H9 (cell line): Measurements from ENCODE around the gene EFNB2. TPM values are rescaled to one million over a fixed set of nuclear protein-coding genes. Genes with fewer than 3 reads are reported as not detected.

Experiments
- DNase-seq: peaks from one replicate; pipeline ENCODE4 v3.0.0-alpha.2; 2017
- H2AFZ ChIP-seq: one replicate; pipeline ENCODE4 v1.6.1; 2013; ENCODE audit warnings: mild to moderate bottlenecking, low read length, control low read depth, moderate library complexity
- H2AK5ac ChIP-seq: 2 replicates; pipeline ENCODE4 v1.6.1; 2013; ENCODE audit warnings: low read length, control low read depth, mixed read lengths; ENCODE audit not compliant: insufficient read length
- H2BK120ac ChIP-seq: one replicate; pipeline ENCODE4 v1.6.1; 2013; ENCODE audit warnings: low read depth, mild to moderate bottlenecking, low read length, control low read depth, inconsistent platforms; ENCODE audit not compliant: poor library complexity, severe bottlenecking
- H2BK12ac ChIP-seq: 2 replicates; pipeline ENCODE4 v1.6.1; 2013; ENCODE audit warnings: low read length, control low read depth, mixed read lengths, low read depth; ENCODE audit not compliant: insufficient read length
- H2BK15ac ChIP-seq: 2 replicates; pipeline ENCODE4 v1.6.1; 2013; ENCODE audit warnings: low read depth, low read length, control low read depth
- H2BK20ac ChIP-seq: one replicate; pipeline ENCODE4 v1.6.1; 2013; ENCODE audit warnings: low read depth, mild to moderate bottlenecking, low read length, control low read depth, inconsistent platforms; ENCODE audit not compliant: poor library complexity, severe bottlenecking
- H2BK5ac ChIP-seq: 2 replicates; pipeline ENCODE4 v1.6.1; 2013; ENCODE audit warnings: low read length, control low read depth, mixed read lengths; ENCODE audit not compliant: insufficient read length
- H3K14ac ChIP-seq: 2 replicates; pipeline ENCODE4 v1.6.1; 2013; ENCODE audit warnings: low read length, control low read depth; ENCODE audit not compliant: insufficient read depth
- H3K18ac ChIP-seq: 2 replicates; pipeline ENCODE4 v1.6.1; 2013; ENCODE audit warnings: low read depth, mild to moderate bottlenecking, mixed read lengths, low read length, control low read depth; ENCODE audit not compliant: insufficient read length
- H3K23ac ChIP-seq: 2 replicates; pipeline ENCODE4 v1.6.1; 2013; ENCODE audit warnings: low read length, control low read depth, mixed read lengths, low read depth; ENCODE audit not compliant: insufficient read length
- H3K23me2 ChIP-seq: 2 replicates; pipeline ENCODE4 v1.6.1; 2013; ENCODE audit warnings: low read depth, mild to moderate bottlenecking, mixed read lengths, low read length, control low read depth; ENCODE audit not compliant: insufficient read length, poor library complexity, severe bottlenecking
- H3K27ac ChIP-seq: 2 replicates; pipeline ENCODE4 v1.5.1; 2013; ENCODE audit warnings: low read length, control low read depth, mixed read lengths, low read depth; ENCODE audit not compliant: insufficient read length
- H3K27me3 ChIP-seq: 2 replicates; pipeline ENCODE4 v1.6.1; 2013; ENCODE audit warnings: low read length, control low read depth, inconsistent platforms; ENCODE audit not compliant: insufficient read depth
- H3K4ac ChIP-seq: 2 replicates; pipeline ENCODE4 v1.6.1; 2013; ENCODE audit warnings: low read depth, mild to moderate bottlenecking, control low read depth, inconsistent platforms, low read length, moderate library complexity
- H3K4me1 ChIP-seq: 2 replicates; pipeline ENCODE4 v1.6.1; 2013; ENCODE audit warnings: low read length, control low read depth, inconsistent platforms; ENCODE audit not compliant: insufficient read depth
- H3K4me2 ChIP-seq: 2 replicates; pipeline ENCODE4 v1.6.1; 2013; ENCODE audit warnings: low read length, control low read depth, mixed read lengths; ENCODE audit not compliant: insufficient read length, insufficient read depth
- H3K56ac ChIP-seq: 2 replicates; pipeline ENCODE4 v1.6.1; 2013; ENCODE audit warnings: low read depth, mild to moderate bottlenecking, mixed read lengths, low read length, control low read depth; ENCODE audit not compliant: insufficient read length
- H3K79me1 ChIP-seq: 2 replicates; pipeline ENCODE4 v1.6.1; 2013; ENCODE audit warnings: low read depth, mild to moderate bottlenecking, moderate library complexity, low read length, control low read depth, inconsistent platforms; ENCODE audit not compliant: insufficient read depth, poor library complexity, severe bottlenecking
- H3K79me2 ChIP-seq: 2 replicates; pipeline ENCODE4 v1.6.1; 2013; ENCODE audit warnings: low read length, control low read depth, inconsistent platforms; ENCODE audit not compliant: insufficient read depth
- H3K9ac ChIP-seq: 2 replicates; pipeline ENCODE4 v1.6.1; 2013; ENCODE audit warnings: low read length, control low read depth, mixed read lengths; ENCODE audit not compliant: insufficient read length; ENCODE audit errors: extremely low read depth
- H3K9me3 ChIP-seq: one replicate; pipeline ENCODE4 v1.6.1; 2013; ENCODE audit warnings: low read depth, low read length, inconsistent platforms; ENCODE audit not compliant: control insufficient read depth
- H3T11ph ChIP-seq: one replicate; pipeline ENCODE4 v1.6.1; 2013; ENCODE audit warnings: mild to moderate bottlenecking, low read length, control low read depth, inconsistent platforms
- H4K20me1 ChIP-seq: one replicate; pipeline ENCODE4 v1.6.1; 2013; ENCODE audit not compliant: control insufficient read depth, insufficient read length, insufficient read depth
- H4K5ac ChIP-seq: 2 replicates; pipeline ENCODE4 v1.6.1; 2013; ENCODE audit warnings: low read depth, mild to moderate bottlenecking, mixed read lengths, low read length, control low read depth; ENCODE audit not compliant: insufficient read length
- H4K8ac ChIP-seq: replicated peaks from 2 replicates; pipeline ENCODE4 v1.6.1; 2013; ENCODE audit warnings: low read length, control low read depth, mixed read lengths, low read depth; ENCODE audit not compliant: insufficient read length
- H4K91ac ChIP-seq: 2 replicates; pipeline ENCODE4 v1.6.1; 2013; ENCODE audit warnings: low read depth, mild to moderate bottlenecking, moderate library complexity, mixed read lengths, low read length, control low read depth; ENCODE audit not compliant: insufficient read length
- H3K27ac Mint-ChIP-seq, 3 experiments: 2 replicates in 2 of 3; 3 replicates in 1 of 3; pipeline ENCODE4 v1.8.0; 2020 to 2021; ENCODE audit warnings: mixed read lengths in 3 of 3, mild to moderate bottlenecking in 1 of 3, moderate library complexity in 1 of 3
- H3K27me3 Mint-ChIP-seq: 2 replicates; pipeline ENCODE4 v1.8.0; 2021; ENCODE audit warnings: low read depth, mild to moderate bottlenecking, moderate library complexity, mixed read lengths
- H3K36me3 Mint-ChIP-seq, 3 experiments: 2 replicates in 2 of 3; 3 replicates in 1 of 3; pipeline ENCODE4 v1.8.0; 2020 to 2021; ENCODE audit warnings: low read depth in 3 of 3, mixed read lengths in 3 of 3; ENCODE audit not compliant: insufficient read depth in 1 of 3
- H3K4me1 Mint-ChIP-seq, 2 experiments: 2 replicates each; pipeline ENCODE4 v1.8.0; 2020; ENCODE audit warnings: mixed read lengths in 2 of 2
- H3K4me3 Mint-ChIP-seq, 2 experiments: 2 replicates in 1 of 2; 3 replicates in 1 of 2; pipeline ENCODE4 v1.8.0; 2020 to 2021; ENCODE audit warnings: mild to moderate bottlenecking in 2 of 2, mixed read lengths in 2 of 2, moderate library complexity in 1 of 2
- H3K9me3 Mint-ChIP-seq, 2 experiments: 2 replicates in 1 of 2; 3 replicates in 1 of 2; pipeline ENCODE4 v1.8.0; 2020; ENCODE audit warnings: mild to moderate bottlenecking in 2 of 2, mixed read lengths in 2 of 2, moderate library complexity in 1 of 2
- WGBS: extraction: QIAGEN DNeasy Blood & Tissue Kit; methylation state at CpG from one replicate; pipeline ENCODE4 v1.1.7; 2013; ENCODE audit warnings: missing lambda C conversion rate, low lambda C conversion rate, mixed read lengths; ENCODE audit not compliant: insufficient read length; ENCODE audit errors: extremely low coverage; 5-methylcytosine and 5-hydroxymethylcytosine counted together
- total RNA-seq: library from RNA; stranded (reverse); gene quantifications from 2 replicates; pipeline ENCODE4 v1.2.1, GENCODE V29; 2021
- TF ChIP-seq, protein P1 (sequence below): fragments of 200-600 bp; sonication (generic); conservative IDR thresholded peaks from 3 replicates; pipeline ENCODE4 v1.8.0; 2021; ENCODE audit warnings: antibody characterized with exemption, mild to moderate bottlenecking

Gene EFNB2
- total RNA-seq, 1 experiment from 2014 or later, result 12.7 TPM

GRCh38 chr13:106540613-106541012 lies 5.2 kb upstream of the EFNB2 start:
- H4K5ac ChIP-seq, result no peak overlapping the region
- no peaks in the 10 kb centered on the region for H4K20me1 ChIP-seq
- DNase-seq, result no peak
- Mint-ChIP-seq H3K36me3 (peaks cover 9 to 32% (median 23%) of the 10 kb centered on the region in 3 experiments; a peak in 5 of 7 replicates), H3K27ac (peak overlapping the region in 1 of 3 experiments; percentile 19; a peak in 1 of 7 replicates), H3K27me3 (no peaks in the 10 kb centered on the region; the same call in 1 of the 2 replicates), H3K4me1 (peaks cover 5 to 20% of the 10 kb centered on the region in 2 experiments), H3K9me3 (no peaks in the 10 kb centered on the region), H3K4me3 (no peak overlapping the region)
- H3K27ac ChIP-seq, result no peak overlapping the region
- H3K56ac ChIP-seq, result no peak overlapping the region
- H3K9me3 ChIP-seq, result no peaks in the 10 kb centered on the region
- H3K23ac ChIP-seq, result no peak overlapping the region
- peaks cover 3% of the 10 kb centered on the region for H3K79me1 ChIP-seq
- H3T11ph ChIP-seq, result no peak overlapping the region
- H3K4ac ChIP-seq, result no peak overlapping the region
- H3K79me2 ChIP-seq, result peaks cover 3% of the 10 kb centered on the region; the same call in 1 of the 2 replicates
- no peak overlapping the region for H2AK5ac ChIP-seq
- H3K18ac ChIP-seq, result no peak overlapping the region
- peaks cover 5% of the 10 kb centered on the region for H3K23me2 ChIP-seq
- no CpG with 5 or more reads among the region's 4 CpGs for WGBS
- H3K4me2 ChIP-seq, result no peak overlapping the region
- TF ChIP-seq, protein P1, sequence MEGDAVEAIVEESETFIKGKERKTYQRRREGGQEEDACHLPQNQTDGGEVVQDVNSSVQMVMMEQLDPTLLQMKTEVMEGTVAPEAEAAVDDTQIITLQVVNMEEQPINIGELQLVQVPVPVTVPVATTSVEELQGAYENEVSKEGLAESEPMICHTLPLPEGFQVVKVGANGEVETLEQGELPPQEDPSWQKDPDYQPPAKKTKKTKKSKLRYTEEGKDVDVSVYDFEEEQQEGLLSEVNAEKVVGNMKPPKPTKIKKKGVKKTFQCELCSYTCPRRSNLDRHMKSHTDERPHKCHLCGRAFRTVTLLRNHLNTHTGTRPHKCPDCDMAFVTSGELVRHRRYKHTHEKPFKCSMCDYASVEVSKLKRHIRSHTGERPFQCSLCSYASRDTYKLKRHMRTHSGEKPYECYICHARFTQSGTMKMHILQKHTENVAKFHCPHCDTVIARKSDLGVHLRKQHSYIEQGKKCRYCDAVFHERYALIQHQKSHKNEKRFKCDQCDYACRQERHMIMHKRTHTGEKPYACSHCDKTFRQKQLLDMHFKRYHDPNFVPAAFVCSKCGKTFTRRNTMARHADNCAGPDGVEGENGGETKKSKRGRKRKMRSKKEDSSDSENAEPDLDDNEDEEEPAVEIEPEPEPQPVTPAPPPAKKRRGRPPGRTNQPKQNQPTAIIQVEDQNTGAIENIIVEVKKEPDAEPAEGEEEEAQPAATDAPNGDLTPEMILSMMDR, result no peak
- no peaks in the 10 kb centered on the region for H3K27me3 ChIP-seq
- H2BK20ac ChIP-seq, result no peak overlapping the region
- no peak overlapping the region for H2BK5ac ChIP-seq
- H3K14ac ChIP-seq, result no peak overlapping the region
- no peak overlapping the region for H3K9ac ChIP-seq
- H3K4me1 ChIP-seq, result no peaks in the 10 kb centered on the region
- H4K8ac ChIP-seq, result no peak overlapping the region
- H2AFZ ChIP-seq, result no peak overlapping the region
- no peak overlapping the region for H2BK120ac ChIP-seq
- H2BK12ac ChIP-seq, result no peak overlapping the region
- no peak overlapping the region for H2BK15ac ChIP-seq
- no peak overlapping the region for H4K91ac ChIP-seq
